Stimulated activated CD4-positive, alpha-beta T cell treated with anti-CD3 and anti-CD28 coated beads, TNF-alpha, amount 100 ng/mL, for 24 hours (primary cell): ENCODE data around the gene VSTM4.
A peak's percentile ranks its signal among the peaks of the same experiment; 100 is the strongest.

Source experiments
- DNase-seq, 3 experiments: peaks; one replicate each; pipeline ENCODE4 v3.0.0-alpha.2; 2020; ENCODE audit warnings: low read depth in 3 of 3

The VSTM4 gene

GRCh38 chr10:49115015-49115795 is at the start of gene VSTM4:
Gene VSTM4 (minus strand): TSS chr10:49115522. CDS start chr10:49115485, 37 bp downstream.
- no peak for DNase-seq

- DNase-seq: peak in 1 of 3 experiments; percentile 19
Measured at GRCh38 chr10:49164559-49165188, 49.4 kb upstream of the VSTM4 start.

GRCh38 chr10:49163741-49164140 is 48.4 kb upstream of the VSTM4 start:
- no peak for DNase-seq

- DNase-seq: no peak
Measured at GRCh38 chr10:49162761-49163310, 47.5 kb upstream of the VSTM4 start.

GRCh38 chr10:49162063-49162462 is 46.7 kb upstream of the VSTM4 start:
- no peak for DNase-seq

GRCh38 chr10:49161411-49161997 is 46.2 kb upstream of the VSTM4 start:
- DNase-seq: no peak

- no peak for DNase-seq
Measured at GRCh38 chr10:49160814-49161213, 45.5 kb upstream of the VSTM4 start.

GRCh38 chr10:49160110-49160509 is 44.8 kb upstream of the VSTM4 start:
- DNase-seq: no peak

- DNase-seq: no peak
Measured at GRCh38 chr10:49158915-49159314, 43.6 kb upstream of the VSTM4 start.

GRCh38 chr10:49158404-49158803 is 43.1 kb upstream of the VSTM4 start:
- DNase-seq: no peak

- no peak for DNase-seq
Measured at GRCh38 chr10:49157229-49157628, 41.9 kb upstream of the VSTM4 start.

- DNase-seq: no peak
Measured at GRCh38 chr10:49154641-49155040, 39.3 kb upstream of the VSTM4 start.

- no peak for DNase-seq
Measured at GRCh38 chr10:49153971-49154370, 38.6 kb upstream of the VSTM4 start.

- no peak for DNase-seq
Measured at GRCh38 chr10:49153115-49153514, 37.8 kb upstream of the VSTM4 start.

- no peak for DNase-seq
Measured at GRCh38 chr10:49152663-49153062, 37.3 kb upstream of the VSTM4 start.

GRCh38 chr10:49152037-49152436 is 36.7 kb upstream of the VSTM4 start:
- no peak for DNase-seq

GRCh38 chr10:49151481-49151880 is 36.2 kb upstream of the VSTM4 start:
- no peak for DNase-seq

- no peak for DNase-seq
Measured at GRCh38 chr10:49151025-49151445, 35.7 kb upstream of the VSTM4 start.

GRCh38 chr10:49150426-49150825 is 35.1 kb upstream of the VSTM4 start:
- no peak for DNase-seq

GRCh38 chr10:49149881-49150280 is 34.6 kb upstream of the VSTM4 start:
- no peak for DNase-seq

GRCh38 chr10:49144058-49144720 is 28.9 kb upstream of the VSTM4 start:
- DNase-seq: no peak

GRCh38 chr10:49143249-49143648 is 27.9 kb upstream of the VSTM4 start:
- DNase-seq: no peak
